Large intestine (tissue), 1 donor: ENCODE results near the gene PPP2R2C. TPM values are rescaled to one million over a fixed set of nuclear protein-coding genes. Genes with fewer than 3 reads are reported as not detected.

Experiments used
- polyA plus RNA-seq: library from polyadenylated mRNA; unstranded; fragments of 120-200 nt; gene quantifications from one replicate; pipeline ENCODE4 v1.2.1, GENCODE V29; 2013

PPP2R2C gene
- polyA plus RNA-seq, 1 donor, result 3.9 TPM

Other genes starting within 250 kb of the PPP2R2C start
- 32.4 TPM for gene WFS1, start 202.8 kb downstream of the PPP2R2C start, polyA plus RNA-seq
- gene MAN2B2, start 102.6 kb upstream of the PPP2R2C start, polyA plus RNA-seq, result 18.2 TPM
- 244 TPM for gene MRFAP1, start 168.1 kb upstream of the PPP2R2C start, polyA plus RNA-seq
- gene S100P, start 221.3 kb upstream of the PPP2R2C start, polyA plus RNA-seq, result 5.0 TPM
- gene MRFAP1L1, start 237.3 kb upstream of the PPP2R2C start, polyA plus RNA-seq, result 64.1 TPM
- 14.8 TPM for gene BLOC1S4, start 243.6 kb upstream of the PPP2R2C start, polyA plus RNA-seq